ENCODE results near the gene NR4A2.

NR4A2 gene

DNA sequence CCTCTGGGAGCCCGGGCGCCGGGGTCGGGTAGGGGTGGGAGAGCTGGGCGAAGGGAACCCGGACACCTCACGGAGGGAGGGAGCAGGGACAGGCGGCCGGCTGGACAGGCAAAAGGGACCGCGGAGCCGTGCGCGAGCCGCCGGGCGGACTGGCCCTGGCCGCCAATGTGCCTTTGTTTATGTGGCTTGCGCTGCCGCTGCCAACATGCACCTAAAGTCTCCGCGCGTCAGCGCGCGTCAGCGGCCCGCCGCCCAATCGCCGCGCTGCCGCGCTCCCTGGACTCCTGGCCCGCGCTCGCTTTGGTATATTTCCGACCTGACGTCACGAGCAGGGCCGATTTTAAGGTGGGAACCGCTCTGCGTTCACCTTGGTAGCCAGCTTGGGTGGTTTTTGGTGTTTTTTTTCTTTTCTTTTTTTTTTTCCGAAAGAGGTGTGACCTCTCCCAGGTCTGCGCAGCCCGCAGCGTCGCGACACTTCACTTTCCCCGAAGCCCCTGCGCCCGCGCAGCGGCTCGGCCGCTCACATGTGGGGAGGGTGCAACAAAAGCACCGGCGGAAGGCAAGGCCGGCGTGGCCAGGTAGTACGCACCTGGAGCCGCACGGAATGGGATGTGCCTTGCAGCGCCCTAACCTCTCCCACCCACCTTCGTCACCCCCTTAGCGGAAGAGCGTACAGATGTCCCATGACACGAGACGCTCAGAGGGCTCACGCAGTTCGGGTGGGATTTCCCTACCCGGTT, at the start of gene NR4A2:
Gene NR4A2, minus strand, starts transcription at position 188 of the 740 bp plus-strand sequence. CDS start 2,535 bp downstream, outside the sequence.
- Mint-ChIP-seq H3K9me3 (no peaks in the 10 kb centered on the region), H3K4me3 (peak within 1 kb of the TSS; percentile 91 to 98 (median 96)), H3K27me3 (ENCODE audit: low read depth) (peaks cover 57% of the 10 kb centered on the region), H3K36me3 (ENCODE audit: low read depth) (no peaks in the 10 kb centered on the region), H3K4me1 (peaks cover 26% of the 10 kb centered on the region), H3K27ac (peak within 1 kb of the TSS; percentile 80 to 97 (median 86))
- TF ChIP-seq, protein P1, sequence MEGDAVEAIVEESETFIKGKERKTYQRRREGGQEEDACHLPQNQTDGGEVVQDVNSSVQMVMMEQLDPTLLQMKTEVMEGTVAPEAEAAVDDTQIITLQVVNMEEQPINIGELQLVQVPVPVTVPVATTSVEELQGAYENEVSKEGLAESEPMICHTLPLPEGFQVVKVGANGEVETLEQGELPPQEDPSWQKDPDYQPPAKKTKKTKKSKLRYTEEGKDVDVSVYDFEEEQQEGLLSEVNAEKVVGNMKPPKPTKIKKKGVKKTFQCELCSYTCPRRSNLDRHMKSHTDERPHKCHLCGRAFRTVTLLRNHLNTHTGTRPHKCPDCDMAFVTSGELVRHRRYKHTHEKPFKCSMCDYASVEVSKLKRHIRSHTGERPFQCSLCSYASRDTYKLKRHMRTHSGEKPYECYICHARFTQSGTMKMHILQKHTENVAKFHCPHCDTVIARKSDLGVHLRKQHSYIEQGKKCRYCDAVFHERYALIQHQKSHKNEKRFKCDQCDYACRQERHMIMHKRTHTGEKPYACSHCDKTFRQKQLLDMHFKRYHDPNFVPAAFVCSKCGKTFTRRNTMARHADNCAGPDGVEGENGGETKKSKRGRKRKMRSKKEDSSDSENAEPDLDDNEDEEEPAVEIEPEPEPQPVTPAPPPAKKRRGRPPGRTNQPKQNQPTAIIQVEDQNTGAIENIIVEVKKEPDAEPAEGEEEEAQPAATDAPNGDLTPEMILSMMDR (IDR thresholded peaks at IDR 0.05; ENCODE audit: unreplicated experiment in 3 of 3), result no peak

GRCh38 chr2:156380117-156380645, 47.7 kb upstream of the NR4A2 start:
- Mint-ChIP-seq H3K36me3 (ENCODE audit: low read depth) (no peaks in the 10 kb centered on the region), H3K27me3 (ENCODE audit: low read depth) (no peaks in the 10 kb centered on the region), H3K4me3 (no peak overlapping the region), H3K4me1 (no peaks in the 10 kb centered on the region), H3K27ac (peak overlapping the region in 1 of 3 experiments; percentile 19), H3K9me3 (peaks cover 3% of the 10 kb centered on the region)
- TF ChIP-seq, protein P1 (IDR thresholded peaks at IDR 0.05; ENCODE audit: unreplicated experiment in 3 of 3), result no peak

DNA sequence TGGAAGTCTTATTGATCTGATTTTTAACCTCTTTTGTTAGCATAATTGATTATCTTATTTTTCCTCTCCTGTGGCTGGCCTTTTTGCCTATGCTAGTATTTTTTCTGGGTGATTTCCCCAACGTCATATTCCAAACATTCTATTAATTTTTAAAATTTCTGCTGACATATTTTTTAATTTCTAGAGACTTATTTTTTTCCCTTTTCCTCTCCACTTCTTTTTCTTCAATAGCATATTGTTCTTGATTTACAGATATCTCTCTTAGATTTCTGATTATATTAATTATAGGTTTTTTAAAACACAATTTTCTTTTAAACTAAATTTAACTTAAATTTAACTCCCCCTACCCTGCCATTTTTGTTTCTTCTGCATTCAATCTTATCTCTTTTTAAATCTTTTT, 47.2 kb upstream of the NR4A2 start:
- no peaks in the 10 kb centered on the region for H3K36me3 Mint-ChIP-seq (ENCODE audit: low read depth)
- no peaks in the 10 kb centered on the region for H3K27me3 Mint-ChIP-seq (ENCODE audit: low read depth)
- no peak overlapping the region for H3K27ac Mint-ChIP-seq
- H3K9me3 Mint-ChIP-seq, result peaks cover 3% of the 10 kb centered on the region
- no peak overlapping the region for H3K4me3 Mint-ChIP-seq
- no peaks in the 10 kb centered on the region for H3K4me1 Mint-ChIP-seq
- TF ChIP-seq, protein P1 (IDR thresholded peaks at IDR 0.05; ENCODE audit: unreplicated experiment in 3 of 3), result no peak

DNA sequence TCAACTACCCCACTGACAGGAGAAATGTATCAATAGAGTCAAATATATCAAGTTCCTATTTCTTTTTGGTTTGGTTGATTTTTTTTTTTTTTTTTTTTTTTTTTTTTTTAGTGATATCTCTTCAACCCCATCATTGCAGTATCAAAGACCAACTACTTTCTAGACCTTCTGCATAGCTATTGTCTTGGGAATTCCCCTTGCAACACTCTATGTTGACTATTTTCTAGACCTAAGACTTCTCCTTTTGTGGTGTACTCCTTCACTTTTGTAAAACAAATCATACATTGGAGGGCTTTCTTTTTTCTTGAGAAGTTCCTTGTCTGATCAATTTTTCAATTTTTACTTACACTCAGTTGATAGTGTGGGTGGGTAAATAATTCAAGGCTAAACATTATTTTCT, 46.5 kb upstream of the NR4A2 start:
- Mint-ChIP-seq H3K36me3 (ENCODE audit: low read depth) (no peaks in the 10 kb centered on the region), H3K4me3 (no peak overlapping the region), H3K27ac (no peak overlapping the region), H3K9me3 (peaks cover 9% of the 10 kb centered on the region), H3K4me1 (no peaks in the 10 kb centered on the region), H3K27me3 (ENCODE audit: low read depth) (no peaks in the 10 kb centered on the region)
- TF ChIP-seq, protein P1 (IDR thresholded peaks at IDR 0.05; ENCODE audit: unreplicated experiment in 3 of 3), result no peak

- peaks cover 10% of the 10 kb centered on the region for H3K9me3 Mint-ChIP-seq
- peaks cover 3% of the 10 kb centered on the region for H3K36me3 Mint-ChIP-seq (ENCODE audit: low read depth)
- no peak overlapping the region for H3K27ac Mint-ChIP-seq
- no peak overlapping the region for H3K4me3 Mint-ChIP-seq
- H3K27me3 Mint-ChIP-seq (ENCODE audit: low read depth), result peaks cover 3% of the 10 kb centered on the region
- H3K4me1 Mint-ChIP-seq, result no peaks in the 10 kb centered on the region
- TF ChIP-seq, protein P1 (IDR thresholded peaks at IDR 0.05; ENCODE audit: unreplicated experiment in 3 of 3), result no peak
These were observed 34.2 kb upstream of the NR4A2 start for GRCh38 chr2:156366753-156367152.

DNA sequence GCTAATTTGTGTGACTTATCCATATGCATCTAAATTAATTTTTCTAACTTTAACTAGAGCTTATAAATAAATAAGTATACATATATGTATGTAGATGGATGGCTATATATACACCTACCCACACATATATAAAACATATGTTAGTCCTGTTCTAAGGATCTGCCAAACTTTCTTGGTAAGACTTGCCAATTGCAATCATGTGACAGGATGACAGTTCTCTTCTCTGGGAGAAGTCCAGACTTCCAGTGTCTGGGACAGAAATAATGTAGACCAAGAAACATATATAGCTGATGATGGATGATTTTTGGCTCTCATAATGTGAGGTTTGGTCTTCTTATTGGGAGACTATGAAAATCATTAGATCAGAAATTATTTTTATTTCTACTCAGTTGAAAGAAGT, 30.6 kb upstream of the NR4A2 start:
- Mint-ChIP-seq H3K27ac (no peak overlapping the region), H3K4me1 (no peaks in the 10 kb centered on the region), H3K36me3 (ENCODE audit: low read depth) (peaks cover 3% of the 10 kb centered on the region), H3K9me3 (peaks cover 8% of the 10 kb centered on the region), H3K27me3 (ENCODE audit: low read depth) (peaks cover 3% of the 10 kb centered on the region), H3K4me3 (no peak overlapping the region)
- TF ChIP-seq, protein P1 (IDR thresholded peaks at IDR 0.05; ENCODE audit: unreplicated experiment in 3 of 3), result no peak
